Stomach (tissue), 4 donors: ENCODE measurements around the gene BOLA3.

ENCODE experiments used
- CTCF ChIP-seq, 7 experiments: fragments of 450-650 bp in 4 of 7; fragments of 200-600 bp in 3 of 7; sonication (generic) in 3 of 7; IDR thresholded peaks; one replicate each; pipeline ENCODE4 v1.5.1; 2016 to 2019; ENCODE audit warnings: antibody characterized with exemption in 7 of 7, control low read depth in 2 of 7, mild to moderate bottlenecking in 1 of 7
- EP300 ChIP-seq: sonication (generic); formaldehyde crosslinking; IDR thresholded peaks from one replicate; pipeline ENCODE4 v1.6.1; 2017; ENCODE audit warnings: antibody characterized with exemption
- POLR2A ChIP-seq, 4 donors: fragments of 450-650 bp; IDR thresholded peaks; one replicate each; pipeline ENCODE4 v1.6.1; 2016; ENCODE audit warnings: antibody characterized with exemption in 4 of 4, control low read depth in 2 of 4, mild to moderate bottlenecking in 1 of 4, moderate library complexity in 1 of 4

GRCh38 chr2:74188018-74188601, 40.4 kb upstream of the BOLA3 start:
- TF ChIP-seq POLR2A (IDR thresholded peaks at IDR 0.05): no peak
- TF ChIP-seq CTCF (IDR thresholded peaks at IDR 0.05): no peak
- no peak for TF ChIP-seq EP300
